HG02759 (cell line): ENCODE results near the gene TMEM171.

ENCODE experiments used
- ATAC-seq: cut with Tn5 transposase; IDR thresholded peaks from one replicate; pipeline ENCODE4 v1.9.1; 2021; ENCODE audit warnings: mild to moderate bottlenecking, moderate library complexity; ENCODE audit not compliant: unreplicated experiment

TMEM171 gene

GRCh38 chr5:73119451-73120157 lies 771 bp upstream of the TMEM171 start:
- ATAC-seq = no peak

GRCh38 chr5:73121119-73121463 lies 716 bp downstream of the TMEM171 start:
- no peak for ATAC-seq

GRCh38 chr5:73122875-73123810 lies 2.8 kb downstream of the TMEM171 start:
- no peak for ATAC-seq

DNA sequence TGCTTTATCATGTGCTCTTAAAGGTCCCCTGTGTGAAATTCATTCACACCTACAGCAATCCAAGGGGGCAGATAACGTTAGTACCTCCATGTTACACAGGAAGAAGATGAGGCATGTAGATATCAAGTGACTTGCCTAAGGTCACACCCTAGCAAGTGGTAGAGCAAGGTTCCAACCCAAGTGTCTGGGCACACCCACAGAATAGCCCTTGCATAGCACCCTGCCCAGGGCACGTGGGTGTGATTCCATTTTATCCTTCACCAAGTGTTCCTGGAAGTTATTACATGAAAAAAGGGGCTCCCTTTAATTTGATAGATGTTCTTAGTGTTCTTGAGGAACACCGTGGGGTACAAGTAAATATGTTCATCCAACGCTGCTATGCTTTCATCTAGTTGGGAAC lies 4.9 kb downstream of the TMEM171 start:
- ATAC-seq = no peak

GRCh38 chr5:73126381-73126780 lies 6.0 kb downstream of the TMEM171 start:
- no peak for ATAC-seq

DNA sequence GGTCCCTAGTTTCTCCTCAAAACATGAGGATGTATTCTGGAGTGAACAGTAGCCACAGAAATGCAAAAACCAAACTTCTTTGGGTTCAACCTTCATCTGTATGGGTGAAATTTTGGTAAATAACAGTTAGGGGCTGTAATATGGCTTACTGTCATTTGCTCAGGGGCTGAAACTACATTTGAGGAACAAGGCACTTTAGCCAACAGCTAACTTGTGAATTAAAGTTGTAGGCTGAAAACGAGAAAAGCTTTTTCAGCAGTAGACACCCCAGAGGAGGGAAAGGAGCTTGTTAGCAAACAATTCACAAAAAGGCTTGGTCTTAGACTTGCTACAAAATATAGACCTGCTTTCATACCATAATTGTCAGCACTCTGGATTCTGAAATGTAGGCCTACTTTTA lies 6.6 kb downstream of the TMEM171 start:
- ATAC-seq = no peak

- ATAC-seq = no peak
These were observed 8.8 kb downstream of the TMEM171 start for GRCh38 chr5:73129143-73129542.

DNA sequence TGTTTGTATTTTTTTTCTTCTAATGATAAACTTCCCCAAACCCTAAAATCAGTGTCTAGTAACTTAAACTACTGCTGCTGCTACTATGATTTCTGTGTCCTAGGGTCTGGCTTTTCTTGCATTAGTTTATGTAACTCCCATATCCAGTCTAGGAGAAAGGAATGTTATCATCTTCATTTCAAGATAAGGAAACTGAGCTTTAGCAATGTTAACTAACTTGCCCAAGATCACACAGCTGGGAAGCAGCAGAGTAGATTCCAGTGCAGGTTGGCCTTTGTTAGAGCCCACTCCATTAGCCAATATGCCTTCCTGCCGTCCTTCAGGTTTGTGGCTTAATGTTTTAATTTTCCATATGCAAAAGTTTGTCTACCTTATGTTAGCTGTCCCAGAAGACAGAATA lies 10.4 kb downstream of the TMEM171 start:
- ATAC-seq = no peak

DNA sequence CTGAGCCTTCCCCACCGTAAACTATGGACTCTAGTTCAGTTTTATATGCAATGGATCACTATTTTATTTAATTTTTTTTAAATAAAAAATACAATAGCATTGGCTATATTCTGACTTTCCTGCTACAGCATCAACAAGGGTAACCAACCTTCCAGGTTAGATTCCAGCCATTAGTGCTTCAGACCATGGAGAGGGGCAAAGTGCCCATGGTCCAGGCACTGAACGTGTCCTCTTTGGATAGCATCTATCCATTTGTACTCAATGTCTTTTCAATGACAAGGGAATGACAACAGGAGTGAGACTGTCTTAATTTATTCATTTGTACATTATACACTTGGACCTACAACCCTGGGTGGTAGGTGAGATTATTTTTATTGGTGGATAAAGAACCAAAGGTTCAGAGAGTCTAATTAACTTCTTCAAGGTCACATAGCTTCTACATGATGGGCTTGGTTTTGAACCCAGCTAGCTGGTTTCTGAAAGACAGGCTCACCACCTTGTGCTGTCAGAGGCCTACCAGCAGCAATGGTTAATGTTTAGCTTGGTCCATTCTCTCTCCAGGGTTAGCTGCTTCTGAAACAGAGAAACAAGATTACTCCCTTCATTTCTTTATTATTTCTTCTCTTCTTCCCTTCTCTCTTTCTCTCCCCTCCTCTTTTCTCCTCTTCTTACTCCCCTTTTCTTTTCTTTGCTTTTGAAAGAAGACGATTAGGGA lies 11.5 kb downstream of the TMEM171 start:
- ATAC-seq = no peak

- ATAC-seq = no peak
These were observed 12.4 kb downstream of the TMEM171 start for GRCh38 chr5:73132759-73133158.

- ATAC-seq = no peak
These were observed 14.6 kb downstream of the TMEM171 start for GRCh38 chr5:73135021-73135420.

- no peak for ATAC-seq
These were observed 15.2 kb downstream of the TMEM171 start for GRCh38 chr5:73135429-73136054.

DNA sequence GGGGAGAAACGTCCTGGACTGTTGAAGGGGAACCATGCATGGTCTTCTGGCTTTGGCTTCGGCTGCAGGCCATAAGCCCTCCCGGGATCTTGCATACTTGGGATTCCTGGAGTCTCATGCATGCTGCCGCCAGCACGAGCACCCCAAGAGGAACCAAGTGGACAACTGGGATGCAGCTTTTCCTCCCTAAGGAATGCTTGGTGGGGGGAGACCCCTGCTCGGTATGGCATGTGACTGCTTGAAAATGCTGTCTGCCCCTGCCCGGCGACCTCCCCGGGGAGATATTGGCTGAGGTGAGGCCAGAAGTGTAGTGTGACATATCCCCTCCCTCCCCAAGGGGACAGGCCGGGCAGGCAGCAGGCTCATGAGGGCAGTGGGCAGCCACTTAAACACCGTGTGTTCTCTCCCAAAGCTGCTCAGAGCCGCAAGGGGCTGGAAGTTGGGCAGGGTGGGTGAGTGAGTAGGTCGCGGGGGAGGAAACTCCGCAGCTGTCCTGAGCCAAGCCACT lies 15.7 kb downstream of the TMEM171 start:
- no peak for ATAC-seq

DNA sequence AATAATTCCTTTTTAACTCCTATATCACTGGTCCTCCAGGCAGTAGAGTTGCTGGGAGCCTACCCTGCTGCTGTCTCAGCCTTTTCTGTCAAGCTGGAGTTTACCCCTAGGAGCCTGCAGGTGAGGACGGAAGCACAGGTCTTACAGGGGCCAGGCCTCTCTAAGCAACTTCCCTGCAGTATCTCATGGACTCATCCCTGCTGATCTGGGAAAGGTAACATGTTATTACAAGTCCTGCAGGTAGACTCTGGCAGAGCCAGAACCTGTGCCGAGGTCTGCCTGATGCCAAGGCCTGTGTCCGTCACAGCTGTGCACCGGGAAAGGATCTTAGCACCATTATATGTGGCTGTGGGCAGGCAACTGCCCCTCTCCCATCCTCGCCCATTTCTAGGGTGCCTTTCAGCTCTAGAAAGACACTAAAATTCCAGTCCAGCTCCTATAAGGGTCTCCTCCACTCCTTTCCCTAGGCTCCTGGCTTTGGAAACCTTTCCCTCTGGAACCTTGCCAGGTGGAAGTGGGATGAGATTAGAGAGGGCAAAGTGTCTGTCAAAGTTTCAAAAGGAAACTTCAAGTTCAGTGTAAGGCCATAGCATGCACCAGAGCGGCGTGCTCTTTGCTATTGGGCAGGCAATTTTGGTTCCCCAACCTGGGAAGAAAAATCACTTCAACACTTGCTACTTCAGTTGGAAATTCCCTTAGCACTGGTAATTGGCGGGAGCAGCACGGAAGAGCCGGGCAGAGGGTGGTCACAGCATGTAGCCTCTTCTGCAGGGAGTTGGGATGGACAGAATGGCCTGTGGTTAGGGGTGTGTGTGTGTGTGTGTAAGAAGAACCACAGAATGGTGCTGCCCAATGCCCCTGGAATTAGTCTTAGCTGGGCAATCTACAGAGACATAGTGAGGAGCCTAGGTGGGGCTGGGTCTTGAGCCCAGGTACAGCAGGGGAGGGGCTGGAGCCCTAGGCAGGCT lies 17.5 kb downstream of the TMEM171 start:
- ATAC-seq = no peak

- no peak for ATAC-seq
These were observed 19.1 kb downstream of the TMEM171 start for GRCh38 chr5:73139485-73139884.

DNA sequence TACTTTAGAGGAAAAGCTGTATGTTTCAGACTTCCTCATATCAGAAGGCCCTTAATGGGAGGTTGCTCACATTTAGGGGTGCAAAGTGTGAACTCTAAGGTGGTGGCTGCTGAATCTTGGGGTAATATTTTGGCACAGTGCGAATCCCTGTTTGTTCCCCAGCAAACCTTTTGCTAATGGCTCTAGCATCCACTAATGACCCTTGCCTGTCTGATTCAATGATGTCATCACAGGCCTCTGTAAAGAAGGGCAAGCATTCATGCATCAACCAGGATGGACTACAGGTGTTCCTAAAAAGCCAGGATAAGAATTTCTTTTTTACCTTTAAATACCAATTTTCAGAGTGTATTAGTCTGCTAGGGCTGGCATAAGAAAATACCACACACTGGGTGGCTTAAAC lies 20.4 kb downstream of the TMEM171 start:
- no peak for ATAC-seq

- no peak for ATAC-seq
These were observed 21.7 kb downstream of the TMEM171 start for GRCh38 chr5:73142035-73142434.

- no peak for ATAC-seq
These were observed 23.3 kb downstream of the TMEM171 start for GRCh38 chr5:73143716-73144115.

DNA sequence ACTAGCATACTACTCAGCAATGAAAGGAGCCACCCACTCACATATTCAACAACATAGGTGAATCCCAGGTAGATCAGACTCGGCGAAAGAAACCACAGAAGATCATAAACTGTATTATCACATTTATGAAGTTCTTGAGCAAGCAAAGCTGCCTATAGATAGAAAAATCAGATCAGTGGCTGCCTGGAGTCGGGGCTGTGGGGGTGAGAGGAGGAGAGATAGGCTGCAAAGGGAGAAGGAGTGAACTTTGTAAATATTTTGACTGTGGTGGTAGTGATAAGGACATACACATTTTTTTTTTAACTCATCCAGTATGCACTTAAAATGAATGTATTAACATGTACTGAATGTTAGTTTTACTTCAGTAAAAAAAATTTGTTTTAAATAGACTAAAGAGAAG lies 29.2 kb downstream of the TMEM171 start:
- no peak for ATAC-seq

DNA sequence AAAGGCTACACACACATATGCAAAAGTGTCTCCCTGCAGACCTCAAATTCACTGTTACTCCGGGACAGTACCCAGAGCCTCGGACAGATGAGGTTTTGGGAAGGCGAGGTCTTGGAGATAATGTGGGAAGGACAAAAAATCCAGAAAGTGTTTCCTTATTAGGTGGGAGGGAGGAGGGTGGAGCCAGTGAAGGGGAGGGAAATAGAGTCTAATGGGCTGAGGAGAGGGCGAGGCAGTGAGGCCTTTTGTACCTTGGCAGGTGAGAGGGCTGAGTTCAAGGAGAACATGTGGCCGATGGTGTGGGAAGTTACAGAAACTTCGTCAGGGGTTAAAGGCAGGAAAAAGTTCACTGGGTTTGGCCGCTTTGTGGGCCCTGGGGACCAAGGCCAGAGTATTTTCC lies 30.5 kb downstream of the TMEM171 start:
- ATAC-seq = no peak
